SK-N-SH treated with all-trans-retinoic acid at 6 μM for 48 hours (cell line): ENCODE results near the gene PAPSS1.

ENCODE experiments used
- ATAC-seq: fragments of 200-7000 bp; cut with Tn5 transposase; 3 replicates; pipeline ENCODE4 v1.9.1; 2020; ENCODE audit warnings: mild to moderate bottlenecking, moderate library complexity
- CREB5 ChIP-seq: fragments of 250-450 bp; sonication (Bioruptor Pico); IDR thresholded peaks from 2 replicates; pipeline ENCODE4 v1.5.1; 2020; ENCODE audit warnings: low read depth, mild to moderate bottlenecking, moderate library complexity
- CSDC2 ChIP-seq: fragments of 250-450 bp; sonication (Bioruptor Pico); IDR thresholded peaks from 2 replicates; pipeline ENCODE4 v1.5.0; 2020; ENCODE audit warnings: mild to moderate bottlenecking, moderate library complexity
- ESRRG ChIP-seq: fragments of 250-450 bp; sonication (Bioruptor Pico); IDR thresholded peaks from 2 replicates; pipeline ENCODE4 v1.6.1; 2021; ENCODE audit warnings: mild to moderate bottlenecking
- GLIS3 ChIP-seq: fragments of 250-450 bp; sonication (Bioruptor Pico); IDR thresholded peaks from 2 replicates; pipeline ENCODE4 v1.5.0; 2020; ENCODE audit warnings: mild to moderate bottlenecking, moderate library complexity
- ISL1 ChIP-seq: fragments of 250-450 bp; sonication (Bioruptor Pico); IDR thresholded peaks from 2 replicates; pipeline ENCODE4 v2.1.2; 2022; ENCODE audit warnings: mild to moderate bottlenecking, moderate library complexity
- OSR1 ChIP-seq: fragments of 250-450 bp; sonication (Bioruptor Pico); IDR thresholded peaks from 2 replicates; pipeline ENCODE4 v1.8.0; 2022; ENCODE audit warnings: moderate library complexity, mild to moderate bottlenecking, inconsistent platforms
- PATZ1 ChIP-seq: fragments of 250-450 bp; sonication (Bioruptor Pico); IDR thresholded peaks from 2 replicates; pipeline ENCODE4 v1.8.0; 2020; ENCODE audit warnings: mild to moderate bottlenecking, moderate library complexity, borderline replicate concordance
- RARB ChIP-seq: fragments of 250-450 bp; sonication (Bioruptor Pico); IDR thresholded peaks from 2 replicates; pipeline ENCODE4 v1.8.0; 2021; ENCODE audit warnings: mild to moderate bottlenecking, moderate library complexity
- TCF4 ChIP-seq: fragments of 250-450 bp; sonication (Bioruptor Pico); IDR thresholded peaks from 2 replicates; pipeline ENCODE4 v1.8.0; 2021; ENCODE audit warnings: mild to moderate bottlenecking, moderate library complexity, borderline replicate concordance
- TSHZ2 ChIP-seq: fragments of 250-450 bp; sonication (Bioruptor Pico); IDR thresholded peaks from 2 replicates; pipeline ENCODE4 v1.5.0; 2020; ENCODE audit warnings: mild to moderate bottlenecking, moderate library complexity
- ZFP3 ChIP-seq: fragments of 250-450 bp; sonication (Bioruptor Pico); IDR thresholded peaks from 2 replicates; pipeline ENCODE4 v1.5.0; 2020; ENCODE audit warnings: mild to moderate bottlenecking, moderate library complexity
- ZNF70 ChIP-seq: fragments of 450-650 bp; formaldehyde crosslinking; IDR thresholded peaks from 2 replicates; pipeline ENCODE4 v1.5.0; 2020; ENCODE audit warnings: mild to moderate bottlenecking, moderate library complexity

Gene PAPSS1

GRCh38 chr4:107570952-107571351, 149.1 kb downstream of the PAPSS1 start:
- ATAC-seq, result no peak; the same call in 2 of the 3 replicates
- TF ChIP-seq CREB5 (CRISPR knock-in tag), result no peak
- TF ChIP-seq ZFP3, result no peak
- no peak for TF ChIP-seq GLIS3 (CRISPR knock-in tag)
- no peak for TF ChIP-seq TSHZ2 (CRISPR knock-in tag)
- TF ChIP-seq ESRRG (CRISPR knock-in tag), result no peak
- TF ChIP-seq OSR1, result no peak
- TF ChIP-seq PATZ1 (CRISPR knock-in tag), result no peak

- no peak for ATAC-seq
- no peak for TF ChIP-seq TSHZ2 (CRISPR knock-in tag)
- no peak for TF ChIP-seq ISL1 (CRISPR knock-in tag)
- no peak for TF ChIP-seq TCF4 (CRISPR knock-in tag)
- no peak for TF ChIP-seq ZNF70 (CRISPR knock-in tag)
- TF ChIP-seq CSDC2 (CRISPR knock-in tag), result no peak
- TF ChIP-seq RARB (CRISPR knock-in tag), result no peak
Observed at GRCh38 chr4:107564326-107564725, 155.7 kb downstream of the PAPSS1 start.
